Osteocyte (in vitro differentiated cells): ENCODE results near the gene FAM47E. TPM values are rescaled to one million over a fixed set of nuclear protein-coding genes. Genes with fewer than 3 reads are reported as not detected.
A peak's percentile ranks its signal among the peaks of the same experiment; 100 is the strongest.

Experiments
- DNase-seq: peaks from one replicate; pipeline ENCODE4 v3.0.0; 2021; ENCODE audit warnings: mixed read lengths; ENCODE audit not compliant: unreplicated experiment; ENCODE audit errors: extremely low spot score
- H3K27ac Mint-ChIP-seq: one replicate; pipeline ENCODE4 v1.8.0; 2021; ENCODE audit warnings: mild to moderate bottlenecking, mixed read lengths; ENCODE audit not compliant: unreplicated experiment
- H3K27me3 Mint-ChIP-seq: one replicate; pipeline ENCODE4 v1.8.0; 2021; ENCODE audit warnings: mixed read lengths; ENCODE audit not compliant: unreplicated experiment
- H3K36me3 Mint-ChIP-seq: one replicate; pipeline ENCODE4 v1.8.0; 2021; ENCODE audit warnings: mixed read lengths; ENCODE audit not compliant: unreplicated experiment
- H3K4me1 Mint-ChIP-seq: one replicate; pipeline ENCODE4 v1.8.0; 2021; ENCODE audit warnings: mixed read lengths; ENCODE audit not compliant: unreplicated experiment
- H3K4me3 Mint-ChIP-seq: one replicate; pipeline ENCODE4 v1.8.0; 2021; ENCODE audit warnings: mild to moderate bottlenecking, moderate library complexity, mixed read lengths; ENCODE audit not compliant: unreplicated experiment
- H3K9me3 Mint-ChIP-seq: one replicate; pipeline ENCODE4 v1.8.0; 2021; ENCODE audit warnings: mixed read lengths; ENCODE audit not compliant: unreplicated experiment
- CTCF ChIP-seq: fragments of 200-600 bp; sonication (generic); IDR thresholded peaks from 2 replicates; pipeline ENCODE4 v1.5.0; 2021; ENCODE audit warnings: antibody characterized with exemption, mild to moderate bottlenecking, moderate library complexity
- total RNA-seq: library from RNA; stranded (reverse); gene quantifications from 2 replicates; pipeline ENCODE4 v1.2.1, GENCODE V29; 2021

The FAM47E gene
- total RNA-seq, 1 donor from 2014 or later = 0.70 TPM

DNA sequence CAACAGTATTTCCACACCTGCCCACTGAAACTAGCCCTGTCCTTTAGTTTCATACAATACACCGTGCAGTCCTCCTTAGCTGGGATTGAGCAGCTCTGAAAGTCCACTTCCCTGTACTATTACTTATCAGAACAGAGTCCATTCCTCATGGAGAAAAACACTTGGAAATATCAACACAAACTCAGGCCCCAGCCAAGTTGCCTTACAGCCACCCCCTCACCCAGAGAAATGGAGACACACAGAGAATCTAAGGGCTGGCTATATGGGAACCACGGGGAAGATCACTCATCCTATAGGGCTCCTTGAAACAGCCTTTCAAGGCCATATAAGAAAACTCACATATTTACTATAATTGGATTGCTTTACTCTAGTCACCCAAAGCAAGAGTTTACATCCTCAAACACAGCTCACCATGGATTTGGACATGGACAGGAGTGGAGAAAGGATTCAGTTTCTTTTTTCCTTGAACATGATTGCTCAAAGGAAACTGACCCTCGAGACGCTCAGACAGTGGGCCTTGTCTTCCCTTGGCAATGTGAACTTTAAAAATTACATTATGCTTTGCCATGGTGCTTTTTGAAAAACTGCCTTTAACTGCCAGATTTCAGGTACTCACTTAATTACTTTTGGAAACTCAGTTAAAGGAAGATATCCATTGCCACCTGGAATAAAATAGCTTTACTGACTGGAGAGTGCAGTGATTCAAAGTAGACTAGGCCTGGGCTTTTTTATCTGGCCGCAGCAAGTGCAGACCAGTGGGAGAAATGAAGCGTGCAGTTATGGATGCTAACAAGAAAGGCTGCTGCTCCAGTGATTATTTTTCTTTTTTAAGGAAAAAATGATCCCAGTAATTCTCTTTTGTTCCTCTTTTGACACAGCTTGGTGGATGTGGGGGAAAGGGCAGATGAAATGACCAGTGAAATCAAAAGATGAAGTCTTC, 39.5 kb upstream of the FAM47E start:
- Mint-ChIP-seq H3K36me3 (no peaks in the 10 kb centered on the region), H3K4me1 (peaks cover 56% of the 10 kb centered on the region), H3K27ac (peak overlapping the region; percentile 98), H3K27me3 (no peaks in the 10 kb centered on the region), H3K4me3 (peak overlapping the region; percentile 97), H3K9me3 (no peaks in the 10 kb centered on the region)
- DNase-seq = no peak
- TF ChIP-seq CTCF = no peak

- no peak for DNase-seq
- Mint-ChIP-seq H3K27me3 (no peaks in the 10 kb centered on the region), H3K27ac (peak overlapping the region; percentile 98), H3K4me3 (peak overlapping the region; percentile 97), H3K4me1 (peaks cover 51% of the 10 kb centered on the region), H3K9me3 (no peaks in the 10 kb centered on the region), H3K36me3 (no peaks in the 10 kb centered on the region)
- TF ChIP-seq CTCF = no peak
Measured at GRCh38 chr4:76212851-76213414, 38.6 kb upstream of the FAM47E start.

DNA sequence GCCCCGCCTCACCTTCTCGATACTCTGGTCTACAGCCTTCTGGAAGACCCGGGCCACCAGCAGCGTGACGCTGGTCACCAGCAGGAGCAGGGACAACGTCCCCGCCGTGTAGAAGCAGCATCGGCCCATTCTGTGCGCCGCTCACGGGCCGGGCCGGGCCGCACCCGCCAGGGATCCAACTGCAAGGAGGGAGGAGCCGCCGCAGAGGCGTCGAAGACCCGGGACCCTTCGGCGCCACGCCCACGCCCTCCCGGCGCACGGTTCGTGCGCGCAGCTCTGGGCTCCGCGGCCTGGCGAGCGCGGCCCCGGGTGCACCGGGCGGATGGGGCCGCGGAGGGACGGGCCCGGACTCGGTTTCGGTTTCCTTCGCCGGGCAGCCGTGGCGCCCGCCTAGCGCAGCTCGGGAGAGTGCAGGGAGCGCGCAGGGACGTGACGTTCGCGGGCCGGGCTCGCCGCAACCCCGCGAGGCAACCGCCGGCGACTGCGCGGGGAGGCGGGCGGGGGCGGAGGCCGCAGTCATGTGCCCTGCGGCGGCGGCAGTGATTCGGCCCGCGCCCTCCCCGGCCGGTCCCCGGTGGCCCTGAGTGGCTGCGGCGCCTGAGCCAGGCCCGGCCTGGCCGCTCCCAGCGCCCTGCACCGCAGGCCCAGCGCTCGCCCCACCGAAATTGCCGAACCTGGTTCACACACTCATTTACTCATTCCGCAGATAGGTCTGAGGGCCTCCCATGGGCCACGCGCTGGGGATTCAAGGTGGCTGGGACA, 37.9 kb upstream of the FAM47E start, which contains the start of gene SCARB2:
TSS of gene SCARB2 (minus strand) at position 410 of the 762 bp plus-strand sequence. CDS start at position 129, 281 bp downstream.
- peak; percentile 95 for DNase-seq
- H3K27ac Mint-ChIP-seq = peak within 1 kb of the TSS; percentile 98
- peaks cover 44% of the 10 kb centered on the region for H3K4me1 Mint-ChIP-seq
- H3K9me3 Mint-ChIP-seq = no peaks in the 10 kb centered on the region
- H3K4me3 Mint-ChIP-seq = peak within 1 kb of the TSS; percentile 97
- no peaks in the 10 kb centered on the region for H3K36me3 Mint-ChIP-seq
- H3K27me3 Mint-ChIP-seq = no peaks in the 10 kb centered on the region
- TF ChIP-seq CTCF = no peak

- H3K9me3 Mint-ChIP-seq = no peaks in the 10 kb centered on the region
- H3K27me3 Mint-ChIP-seq = no peaks in the 10 kb centered on the region
- peak overlapping the region; percentile 71 for H3K4me3 Mint-ChIP-seq
- peaks cover 43% of the 10 kb centered on the region for H3K4me1 Mint-ChIP-seq
- no peak for TF ChIP-seq CTCF
- H3K27ac Mint-ChIP-seq = peak overlapping the region; percentile 89
- no peak for DNase-seq
- H3K36me3 Mint-ChIP-seq = no peaks in the 10 kb centered on the region
Measured at GRCh38 chr4:76214177-76214675, 37.3 kb upstream of the FAM47E start.
